Gastrocnemius medialis (tissue), 4 donors: ENCODE measurements around the gene EYS.

ENCODE experiments used
- POLR2A ChIP-seq, 2 donors: fragments of 450-650 bp; IDR thresholded peaks; one replicate each; pipeline ENCODE4 v1.6.1; 2017; ENCODE audit warnings: antibody characterized with exemption in 2 of 2, mild to moderate bottlenecking in 2 of 2, moderate library complexity in 2 of 2
- TF ChIP-seq, protein P1 (sequence below), 5 experiments: fragments of 450-650 bp in 3 of 5; fragments of 200-600 bp in 2 of 5; sonication (generic) in 2 of 5; IDR thresholded peaks in 4 of 5; conservative IDR thresholded peaks in 1 of 5; 1 replicate in 4 of 5; 2 replicates in 1 of 5; pipeline ENCODE4 v1.5.1; 2016 to 2019; ENCODE audit warnings: antibody characterized with exemption in 5 of 5, mild to moderate bottlenecking in 3 of 5, moderate library complexity in 3 of 5

GRCh38 chr6:64516393-64516792 is 1190.6 kb downstream of the EYS start:
- TF ChIP-seq POLR2A (IDR thresholded peaks at IDR 0.05): no peak
- TF ChIP-seq, protein P1, sequence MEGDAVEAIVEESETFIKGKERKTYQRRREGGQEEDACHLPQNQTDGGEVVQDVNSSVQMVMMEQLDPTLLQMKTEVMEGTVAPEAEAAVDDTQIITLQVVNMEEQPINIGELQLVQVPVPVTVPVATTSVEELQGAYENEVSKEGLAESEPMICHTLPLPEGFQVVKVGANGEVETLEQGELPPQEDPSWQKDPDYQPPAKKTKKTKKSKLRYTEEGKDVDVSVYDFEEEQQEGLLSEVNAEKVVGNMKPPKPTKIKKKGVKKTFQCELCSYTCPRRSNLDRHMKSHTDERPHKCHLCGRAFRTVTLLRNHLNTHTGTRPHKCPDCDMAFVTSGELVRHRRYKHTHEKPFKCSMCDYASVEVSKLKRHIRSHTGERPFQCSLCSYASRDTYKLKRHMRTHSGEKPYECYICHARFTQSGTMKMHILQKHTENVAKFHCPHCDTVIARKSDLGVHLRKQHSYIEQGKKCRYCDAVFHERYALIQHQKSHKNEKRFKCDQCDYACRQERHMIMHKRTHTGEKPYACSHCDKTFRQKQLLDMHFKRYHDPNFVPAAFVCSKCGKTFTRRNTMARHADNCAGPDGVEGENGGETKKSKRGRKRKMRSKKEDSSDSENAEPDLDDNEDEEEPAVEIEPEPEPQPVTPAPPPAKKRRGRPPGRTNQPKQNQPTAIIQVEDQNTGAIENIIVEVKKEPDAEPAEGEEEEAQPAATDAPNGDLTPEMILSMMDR (IDR thresholded peaks at IDR 0.05 in 4 of 5, conservative IDR thresholded peaks at IDR 0.05 in 1 of 5): no peak
